Measurements from ENCODE around the gene TARBP1. TPM values are rescaled to one million over a fixed set of nuclear protein-coding genes. Genes with fewer than 3 reads are reported as not detected.
"Not testable (repeated sequence)": the region's sequence is repeated elsewhere in the genome, so short reads cannot be mapped to it uniquely, and the experiment has no call there.

The TARBP1 gene, protein sequence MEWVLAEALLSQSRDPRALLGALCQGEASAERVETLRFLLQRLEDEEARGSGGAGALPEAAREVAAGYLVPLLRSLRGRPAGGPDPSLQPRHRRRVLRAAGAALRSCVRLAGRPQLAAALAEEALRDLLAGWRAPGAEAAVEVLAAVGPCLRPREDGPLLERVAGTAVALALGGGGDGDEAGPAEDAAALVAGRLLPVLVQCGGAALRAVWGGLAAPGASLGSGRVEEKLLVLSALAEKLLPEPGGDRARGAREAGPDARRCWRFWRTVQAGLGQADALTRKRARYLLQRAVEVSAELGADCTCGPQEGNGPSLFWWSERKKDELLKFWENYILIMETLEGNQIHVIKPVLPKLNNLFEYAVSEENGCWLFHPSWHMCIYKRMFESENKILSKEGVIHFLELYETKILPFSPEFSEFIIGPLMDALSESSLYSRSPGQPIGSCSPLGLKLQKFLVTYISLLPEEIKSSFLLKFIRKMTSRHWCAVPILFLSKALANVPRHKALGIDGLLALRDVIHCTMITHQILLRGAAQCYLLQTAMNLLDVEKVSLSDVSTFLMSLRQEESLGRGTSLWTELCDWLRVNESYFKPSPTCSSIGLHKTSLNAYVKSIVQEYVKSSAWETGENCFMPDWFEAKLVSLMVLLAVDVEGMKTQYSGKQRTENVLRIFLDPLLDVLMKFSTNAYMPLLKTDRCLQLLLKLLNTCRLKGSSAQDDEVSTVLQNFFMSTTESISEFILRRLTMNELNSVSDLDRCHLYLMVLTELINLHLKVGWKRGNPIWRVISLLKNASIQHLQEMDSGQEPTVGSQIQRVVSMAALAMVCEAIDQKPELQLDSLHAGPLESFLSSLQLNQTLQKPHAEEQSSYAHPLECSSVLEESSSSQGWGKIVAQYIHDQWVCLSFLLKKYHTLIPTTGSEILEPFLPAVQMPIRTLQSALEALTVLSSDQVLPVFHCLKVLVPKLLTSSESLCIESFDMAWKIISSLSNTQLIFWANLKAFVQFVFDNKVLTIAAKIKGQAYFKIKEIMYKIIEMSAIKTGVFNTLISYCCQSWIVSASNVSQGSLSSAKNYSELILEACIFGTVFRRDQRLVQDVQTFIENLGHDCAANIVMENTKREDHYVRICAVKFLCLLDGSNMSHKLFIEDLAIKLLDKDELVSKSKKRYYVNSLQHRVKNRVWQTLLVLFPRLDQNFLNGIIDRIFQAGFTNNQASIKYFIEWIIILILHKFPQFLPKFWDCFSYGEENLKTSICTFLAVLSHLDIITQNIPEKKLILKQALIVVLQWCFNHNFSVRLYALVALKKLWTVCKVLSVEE (N-terminal part only)
- total RNA-seq, result 10.8 TPM
- long read RNA-seq, full-length matches to known transcripts, result 5 of 21 reads
- long read RNA-seq, partial matches to known transcripts, result 1 of 21 reads
- long read RNA-seq, other reads (novel, unspliced or antisense), result 15 of 21 reads

DNA sequence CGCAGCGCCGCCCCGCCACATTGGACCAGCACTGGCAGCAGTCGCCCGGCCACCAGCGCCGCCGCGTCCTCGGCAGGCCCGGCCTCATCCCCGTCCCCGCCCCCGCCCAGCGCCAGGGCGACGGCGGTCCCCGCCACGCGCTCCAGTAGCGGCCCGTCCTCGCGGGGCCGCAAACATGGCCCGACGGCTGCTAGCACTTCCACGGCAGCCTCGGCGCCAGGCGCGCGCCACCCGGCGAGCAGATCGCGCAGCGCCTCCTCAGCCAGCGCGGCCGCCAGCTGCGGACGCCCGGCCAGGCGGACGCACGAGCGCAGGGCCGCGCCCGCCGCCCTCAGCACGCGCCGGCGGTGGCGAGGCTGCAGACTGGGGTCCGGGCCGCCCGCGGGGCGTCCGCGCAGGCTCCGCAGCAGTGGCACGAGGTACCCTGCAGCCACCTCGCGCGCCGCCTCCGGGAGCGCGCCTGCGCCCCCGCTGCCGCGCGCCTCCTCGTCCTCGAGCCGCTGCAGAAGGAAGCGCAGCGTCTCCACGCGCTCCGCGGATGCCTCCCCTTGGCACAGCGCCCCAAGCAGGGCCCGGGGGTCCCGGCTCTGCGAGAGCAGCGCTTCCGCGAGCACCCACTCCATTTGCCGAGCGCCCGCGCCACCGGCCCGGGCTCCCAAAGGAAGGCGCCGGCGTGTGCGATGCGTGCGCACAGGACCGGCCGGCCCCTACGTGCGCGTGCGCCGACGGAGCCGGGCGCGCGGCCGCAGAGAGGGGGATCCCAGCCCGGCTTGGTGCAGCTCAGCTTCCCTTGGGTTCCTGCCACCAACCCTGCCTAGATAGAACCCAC, at the start of gene TARBP1:
TSS of gene TARBP1 (minus strand) at position 699 of the 829 bp plus-strand sequence. CDS start at position 623, 76 bp downstream.
- DNase-seq (peak; percentile 88), ATAC-seq (peak; percentile 89)
- intact Hi-C loops (cut with micrococcal nuclease), result no loop called here

DNA sequence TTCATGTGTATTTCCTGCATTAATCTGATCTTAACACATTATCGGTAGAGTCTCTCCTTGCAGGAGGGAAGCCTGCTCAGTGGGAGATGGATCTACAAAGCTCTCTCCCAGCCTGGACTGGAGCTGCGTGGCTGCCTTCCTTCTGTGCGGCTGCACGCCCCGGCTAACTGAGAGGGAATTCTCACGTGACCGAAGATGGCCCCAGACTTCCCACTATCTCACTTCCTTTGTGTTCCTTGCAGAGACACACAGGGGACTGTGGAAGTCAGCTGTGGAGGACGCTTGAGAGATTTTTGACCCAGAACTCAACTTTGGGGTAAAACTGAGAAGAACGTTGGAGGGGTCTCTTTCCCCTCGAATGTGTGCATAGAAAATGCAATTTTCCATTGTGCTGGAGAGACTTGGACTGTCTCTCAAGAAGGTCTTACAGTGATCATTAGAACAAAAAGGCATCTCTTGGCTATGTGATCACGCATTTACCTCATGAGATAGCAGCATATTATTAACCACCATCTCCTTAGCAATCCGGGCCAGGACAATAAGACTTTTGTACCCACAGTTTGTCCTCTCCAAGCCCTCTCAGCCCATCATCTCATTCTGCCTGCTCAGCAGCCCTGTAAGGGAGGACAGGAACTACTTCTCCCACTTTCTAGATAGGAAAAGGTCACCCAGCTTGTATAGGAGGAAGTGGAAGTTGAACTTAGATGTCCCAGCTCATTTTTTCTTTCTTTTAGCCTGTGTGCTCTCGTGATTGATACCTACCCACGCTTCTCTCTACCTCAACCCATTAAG, 49.3 kb upstream of the TARBP1 start:
- peak; percentile 63 for DNase-seq
- no peak for ATAC-seq
- intact Hi-C loops (cut with micrococcal nuclease), result no loop called here

DNA sequence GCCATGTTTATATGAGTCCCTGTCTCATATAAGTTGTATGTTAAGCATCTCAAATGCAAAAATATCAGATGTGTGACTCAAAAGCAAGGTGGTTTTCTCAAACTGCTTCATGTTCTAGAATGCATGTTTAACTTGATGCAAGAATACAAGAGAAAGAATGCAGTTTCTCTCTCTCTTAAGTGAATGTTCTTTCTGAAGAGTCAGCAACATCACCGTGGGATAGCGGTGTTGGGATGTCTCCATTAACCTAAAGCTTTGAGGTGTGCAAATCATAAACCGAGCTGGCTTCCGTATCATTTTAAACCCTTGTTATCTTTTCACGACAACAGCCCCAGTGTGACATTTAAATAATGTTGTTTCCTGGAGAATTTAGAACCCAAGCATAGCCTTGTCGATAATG, 48.4 kb upstream of the TARBP1 start:
- ATAC-seq (no peak), DNase-seq (no peak)
- intact Hi-C loops (cut with micrococcal nuclease), result no loop called here

DNA sequence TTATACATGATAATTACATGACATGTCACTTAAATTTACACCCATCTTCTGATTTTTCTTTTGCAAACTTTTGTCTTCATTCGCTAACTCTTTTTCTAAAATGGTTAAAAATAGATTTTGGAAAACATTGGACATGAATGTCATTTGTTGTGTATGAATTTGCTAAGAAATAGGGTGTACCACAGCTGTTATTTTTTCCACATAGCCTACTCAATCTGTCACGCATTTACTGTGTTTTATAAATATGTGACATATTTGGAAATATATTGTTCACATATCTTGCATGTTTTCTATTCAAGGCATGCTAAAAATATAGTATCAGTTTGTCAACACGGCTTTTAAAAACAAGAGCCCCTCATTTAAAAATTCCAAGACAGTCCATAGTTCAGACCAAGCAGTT, 47.9 kb upstream of the TARBP1 start:
- DNase-seq (no peak), ATAC-seq (no peak)
- intact Hi-C loops (cut with micrococcal nuclease), result no loop called here

DNA sequence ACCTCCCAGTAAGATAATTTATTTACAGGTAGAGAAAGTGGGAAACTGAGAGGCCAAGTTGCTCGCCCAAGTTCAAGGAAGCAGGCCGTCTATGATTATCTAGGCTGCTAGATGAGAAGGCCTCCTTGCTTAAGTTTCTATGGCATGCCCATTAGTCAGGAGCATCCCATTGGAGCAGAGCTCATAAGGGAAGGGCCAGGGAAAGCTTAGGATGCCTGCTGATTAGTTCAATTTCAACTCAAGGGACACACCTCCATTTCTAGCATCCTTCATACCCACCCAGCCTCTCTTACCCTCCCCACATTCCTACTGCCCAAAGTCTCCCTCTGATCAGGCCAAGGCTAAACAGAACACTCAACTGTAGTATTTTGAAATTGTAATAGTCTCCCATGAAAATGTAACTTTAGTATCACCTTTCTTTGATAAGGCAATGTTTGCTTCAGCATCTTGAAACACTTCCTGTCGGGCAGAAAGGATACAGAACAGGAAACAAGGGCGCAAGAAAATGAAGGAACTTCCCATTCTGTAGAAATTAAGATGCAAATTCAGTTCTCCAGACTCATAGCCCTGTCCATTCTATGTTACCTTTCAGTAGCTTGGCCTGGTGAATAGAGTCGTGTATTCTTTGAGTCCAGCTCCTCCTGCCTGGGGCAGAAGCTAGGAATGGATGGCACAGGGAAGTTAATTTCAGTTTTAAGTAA, 46.3 kb upstream of the TARBP1 start:
- no peak for ATAC-seq
- intact Hi-C loops (cut with micrococcal nuclease), result no loop called here
- no peak for DNase-seq

DNA sequence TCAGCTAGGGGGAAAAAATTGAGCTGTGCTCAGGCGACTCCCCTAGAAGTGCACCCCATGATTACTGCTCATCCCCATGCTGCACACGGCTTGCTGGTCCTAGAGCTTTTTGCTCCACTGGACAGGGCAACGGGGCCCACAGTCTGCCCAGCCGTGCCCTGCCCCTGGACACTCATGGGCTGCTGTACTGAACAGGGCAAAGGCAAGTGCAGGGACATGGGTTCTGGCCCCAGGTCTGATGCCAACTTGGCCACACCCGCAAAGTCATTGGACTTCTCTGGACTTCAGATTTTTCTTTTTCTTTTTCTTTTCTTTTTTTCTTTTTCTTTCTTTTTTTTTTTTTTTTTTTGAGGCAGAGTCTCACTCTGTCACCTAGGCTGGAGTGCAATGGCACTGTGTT, 42.9 kb upstream of the TARBP1 start:
- no peak for DNase-seq
- intact Hi-C loops (cut with micrococcal nuclease), result no loop called here
- no peak for ATAC-seq

DNA sequence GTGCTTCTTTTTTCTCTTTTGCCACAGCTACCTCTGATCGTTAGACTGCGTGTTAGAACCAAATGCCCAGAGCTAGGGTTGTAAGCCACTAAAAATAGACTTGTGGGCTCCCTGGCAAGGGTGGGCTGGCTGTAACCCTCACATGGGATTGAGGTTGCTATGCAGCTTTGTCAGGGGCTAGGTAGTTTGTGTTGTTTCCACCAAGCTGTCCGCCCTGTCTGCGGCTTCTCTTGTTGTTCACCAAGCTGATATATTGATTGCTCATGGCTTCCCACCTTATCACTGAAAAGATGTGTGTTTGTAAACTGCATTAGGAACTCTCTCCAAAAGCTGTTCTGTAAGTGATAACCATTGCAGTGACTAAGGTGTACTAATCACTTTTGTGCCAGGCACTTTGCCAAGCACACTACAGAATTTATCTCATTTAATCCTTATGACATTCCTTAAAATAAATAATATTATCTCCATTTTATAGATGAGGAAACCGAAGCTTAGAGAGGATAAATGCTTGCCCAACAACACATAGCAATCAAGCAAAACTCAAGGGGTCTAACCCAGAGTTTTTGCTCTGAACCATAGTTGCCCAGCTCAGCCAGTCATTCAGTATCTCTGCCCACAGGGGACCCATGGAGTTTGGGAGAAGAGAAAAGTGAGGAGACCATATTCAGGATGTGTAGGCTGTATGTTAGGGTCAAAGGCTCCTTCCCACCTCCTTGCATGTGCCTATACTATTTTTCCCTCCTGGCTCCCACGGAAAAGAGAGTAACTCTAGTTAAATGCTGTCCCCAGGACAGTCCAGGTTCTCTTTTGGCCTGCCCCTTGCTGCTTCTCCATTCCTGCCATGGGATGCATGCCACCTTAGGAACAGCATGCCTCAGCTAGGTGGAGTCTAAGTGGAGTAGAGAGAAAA, 42.2 kb upstream of the TARBP1 start:
- DNase-seq, result no peak
- ATAC-seq, result peak; percentile 38
- intact Hi-C loops (cut with micrococcal nuclease), result no loop called here

DNA sequence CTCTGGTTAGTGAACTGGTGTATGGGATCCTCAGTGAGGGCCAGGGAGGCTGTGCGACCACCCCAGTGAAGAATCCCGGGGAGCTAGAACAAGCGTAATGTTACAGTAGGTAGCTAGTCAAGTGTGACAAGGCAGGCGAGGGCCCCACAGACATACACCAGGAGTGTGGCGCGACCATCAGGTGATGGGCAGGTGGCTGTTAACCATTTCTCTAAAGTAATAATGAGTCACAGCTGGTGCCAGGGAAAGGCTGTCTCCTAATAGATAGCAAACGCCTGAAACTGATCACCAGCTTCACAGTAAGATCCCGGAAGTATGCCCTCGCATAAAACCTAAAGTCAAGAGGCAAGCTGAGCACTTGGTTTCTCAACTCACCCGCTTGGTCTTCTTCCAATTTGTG, 40.5 kb upstream of the TARBP1 start:
- intact Hi-C loops (cut with micrococcal nuclease), result no loop called here
- no peak for ATAC-seq

DNA sequence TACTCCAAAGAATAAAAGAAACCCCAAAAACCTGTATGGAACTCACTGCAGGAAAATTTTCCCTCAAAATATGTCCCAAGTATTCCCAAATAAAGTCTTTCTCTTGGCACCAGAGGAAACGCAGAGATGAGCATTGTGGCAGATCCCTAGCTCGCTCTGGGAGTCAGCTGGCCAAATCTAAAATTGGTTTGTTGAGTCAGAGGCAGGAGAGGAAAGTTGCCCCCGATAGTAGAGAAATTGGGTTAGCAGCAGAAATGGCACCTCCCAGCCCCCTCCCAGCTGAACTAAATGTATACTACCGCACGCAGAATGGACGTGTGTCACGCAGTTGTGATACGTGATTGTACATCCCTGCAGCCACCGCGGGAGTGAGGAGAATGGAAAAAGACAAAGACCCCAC, 39.9 kb upstream of the TARBP1 start:
- ATAC-seq (peak; percentile 9), DNase-seq (no peak)
- intact Hi-C loops (cut with micrococcal nuclease), result no loop called here

More for the DNA sequence above, 40.5 kb upstream of the TARBP1 start:
- DNase-seq, result no peak

DNA sequence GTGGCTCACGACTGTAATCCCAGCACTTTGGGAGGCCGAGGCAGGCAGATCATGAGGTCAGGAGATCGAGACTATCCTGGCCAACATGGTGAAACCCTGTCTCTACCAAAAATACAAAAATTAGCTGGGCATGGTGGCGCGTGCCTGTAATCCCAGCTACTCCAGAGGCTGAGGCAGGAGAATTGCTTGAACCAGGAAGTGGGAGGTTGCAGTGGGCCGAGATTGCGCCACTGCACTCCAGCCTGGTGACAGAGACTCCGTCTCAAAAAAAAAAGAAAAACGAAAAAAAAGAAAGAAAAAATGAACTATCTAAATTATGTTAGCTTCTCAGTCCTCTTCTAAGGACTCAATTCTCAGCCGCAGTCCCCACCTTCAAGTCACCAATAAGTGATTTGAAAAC, 39.1 kb upstream of the TARBP1 start:
- intact Hi-C loops (cut with micrococcal nuclease); ATAC-seq; DNase-seq: not testable (repeated sequence)

DNA sequence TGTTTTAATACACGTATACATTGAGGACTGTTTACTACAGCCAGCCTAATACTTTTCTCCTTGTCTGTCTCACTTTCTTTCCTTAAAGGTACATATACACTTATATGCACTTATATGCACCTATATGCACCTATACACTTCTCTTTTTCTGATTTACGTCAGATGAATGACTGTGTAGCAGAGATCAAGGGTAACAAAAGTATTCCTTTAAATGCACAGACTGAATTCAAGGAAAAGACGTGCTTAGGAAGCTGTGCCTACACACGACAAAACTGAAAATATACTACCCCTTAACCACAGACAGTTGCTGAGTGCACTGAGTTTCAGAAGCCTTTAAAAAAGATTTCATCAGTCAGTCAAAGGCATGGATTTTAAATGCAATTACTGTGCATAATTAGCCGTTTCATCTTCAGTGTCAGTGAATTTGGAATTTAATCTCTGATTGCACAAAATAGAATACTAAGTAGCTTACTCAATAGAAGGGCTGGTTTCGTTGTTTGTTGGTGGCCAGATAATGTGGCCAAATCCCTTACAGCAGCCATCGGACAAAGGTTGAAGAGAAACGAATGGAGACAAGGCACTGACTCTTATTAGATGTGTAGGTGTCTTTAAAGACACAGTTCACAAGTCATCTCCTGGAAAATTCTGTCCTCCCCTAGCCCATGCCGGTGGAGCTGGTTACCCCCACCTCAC, 38.3 kb upstream of the TARBP1 start:
- intact Hi-C loops (cut with micrococcal nuclease), result no loop called here
- no peak for DNase-seq
- no peak for ATAC-seq

DNA sequence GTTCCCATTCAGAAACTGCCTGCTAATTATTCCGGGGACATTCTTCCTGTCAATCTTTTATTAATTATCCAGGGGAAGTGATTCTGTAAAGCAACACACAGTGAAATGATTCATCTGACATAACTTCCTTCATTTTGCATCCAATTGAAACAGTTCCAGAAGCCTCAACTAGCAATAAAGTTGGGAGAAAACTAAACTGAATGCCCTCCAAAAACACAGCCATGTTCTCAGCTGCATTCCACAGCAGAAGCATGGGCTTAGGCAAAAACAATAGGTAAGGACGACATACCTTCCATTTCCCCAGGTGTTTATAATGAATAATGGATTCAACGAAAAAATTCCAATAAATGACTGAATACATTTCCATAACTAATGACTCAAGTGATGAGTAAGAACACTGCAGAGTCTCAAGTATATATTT, 36.9 kb upstream of the TARBP1 start:
- intact Hi-C loops (cut with micrococcal nuclease), result no loop called here
- DNase-seq, result no peak
- no peak for ATAC-seq

DNA sequence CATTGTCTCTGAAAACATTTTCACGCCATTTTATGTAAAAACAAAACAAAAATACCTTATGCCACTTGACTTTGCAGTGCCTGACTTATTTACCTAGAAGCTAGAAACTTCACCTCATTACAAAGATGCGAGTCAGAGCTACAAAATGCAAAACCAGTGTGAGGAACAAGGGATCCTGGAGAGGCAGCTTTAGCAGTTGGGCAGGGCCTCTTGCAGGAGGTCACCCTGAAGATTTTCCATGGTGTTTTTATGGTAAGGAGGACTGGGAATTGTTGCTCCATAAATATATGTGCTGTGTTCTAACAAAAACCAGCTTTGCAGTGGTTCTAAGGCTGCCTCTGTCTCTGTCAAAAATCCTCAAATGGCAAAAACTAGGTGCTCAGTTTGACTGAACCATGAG, 36.4 kb upstream of the TARBP1 start:
- intact Hi-C loops (cut with micrococcal nuclease), result no loop called here
- ATAC-seq, result no peak

DNA sequence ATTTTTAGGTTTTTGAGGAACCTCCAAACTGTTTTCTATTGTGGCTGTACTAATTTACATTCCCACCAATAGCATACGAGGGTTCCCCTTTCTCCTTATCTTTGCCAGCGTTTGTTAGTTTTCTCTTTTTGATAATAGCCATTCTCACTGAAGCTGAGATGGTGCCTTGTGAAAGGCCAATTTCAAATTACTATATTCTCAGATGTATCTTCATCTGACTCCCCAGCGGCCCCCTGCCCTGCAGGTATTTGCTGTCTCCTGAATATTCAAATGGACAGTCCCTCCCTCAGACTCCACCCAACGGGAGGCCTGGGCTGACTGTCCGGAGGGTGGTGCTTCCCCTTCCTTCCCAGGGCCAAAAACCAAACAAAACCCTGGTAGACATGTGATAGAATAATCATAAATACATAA, 33.5 kb upstream of the TARBP1 start:
- DNase-seq (no peak), ATAC-seq (peak; percentile 43)
- intact Hi-C loops (cut with micrococcal nuclease), result no loop called here

More for the DNA sequence above, 36.4 kb upstream of the TARBP1 start:
- no peak for DNase-seq

Measured in left ventricle myocardium superior (tissue), 1 donor.